Effector memory CD4-positive, alpha-beta T cell (primary cell): Measurements from ENCODE around the gene ASCC3.

ENCODE experiments used
- DNase-seq, 3 donors: peaks; one replicate each; pipeline ENCODE4 v3.0.0-alpha.2; 2020
- H3K27ac ChIP-seq: 2 replicates; pipeline ENCODE4 v1.7.0; 2013; ENCODE audit warnings: mild to moderate bottlenecking, low read length, moderate library complexity; ENCODE audit not compliant: insufficient read depth, poor library complexity, severe bottlenecking
- H3K27me3 ChIP-seq: replicated peaks from 2 replicates; pipeline ENCODE4 v1.7.0; 2013; ENCODE audit warnings: mild to moderate bottlenecking, low read length; ENCODE audit not compliant: insufficient read depth, control insufficient read depth, poor library complexity, severe bottlenecking
- H3K36me3 ChIP-seq: 2 replicates; pipeline ENCODE4 v1.7.0; 2013; ENCODE audit warnings: mild to moderate bottlenecking, low read length, moderate library complexity; ENCODE audit not compliant: control insufficient read depth, insufficient read depth
- H3K4me1 ChIP-seq: 2 replicates; pipeline ENCODE4 v1.7.0; 2013; ENCODE audit warnings: low read length, mild to moderate bottlenecking; ENCODE audit not compliant: control insufficient read depth, insufficient read depth, poor library complexity, severe bottlenecking
- H3K4me3 ChIP-seq: 2 replicates; pipeline ENCODE4 v1.7.0; 2013; ENCODE audit warnings: low read length, low read depth, mild to moderate bottlenecking; ENCODE audit not compliant: insufficient read depth, poor library complexity, severe bottlenecking
- H3K9me3 ChIP-seq: 2 replicates; pipeline ENCODE4 v1.7.0; 2013; ENCODE audit warnings: mild to moderate bottlenecking, low read length, moderate library complexity; ENCODE audit not compliant: control insufficient read depth

Gene ASCC3

GRCh38 chr6:100617633-100618350 lies 263.3 kb downstream of the ASCC3 start:
- Histone ChIP-seq H3K27me3 (no peaks in the 10 kb centered on the region), H3K36me3 (peaks cover 14% of the 10 kb centered on the region), H3K4me1 (no peaks in the 10 kb centered on the region), H3K27ac (no peak overlapping the region), H3K9me3 (no peaks in the 10 kb centered on the region), H3K4me3 (no peak overlapping the region)
- DNase-seq = no peak

GRCh38 chr6:100614933-100615332 lies 266.2 kb downstream of the ASCC3 start:
- Histone ChIP-seq H3K4me1 (no peaks in the 10 kb centered on the region), H3K4me3 (no peak overlapping the region), H3K9me3 (no peaks in the 10 kb centered on the region), H3K27ac (no peak overlapping the region), H3K27me3 (no peaks in the 10 kb centered on the region), H3K36me3 (peaks cover 12% of the 10 kb centered on the region)
- no peak for DNase-seq

GRCh38 chr6:100614386-100614785 lies 266.7 kb downstream of the ASCC3 start:
- Histone ChIP-seq H3K4me1 (no peaks in the 10 kb centered on the region), H3K36me3 (peaks cover 12% of the 10 kb centered on the region), H3K4me3 (no peak overlapping the region), H3K27me3 (no peaks in the 10 kb centered on the region), H3K9me3 (no peaks in the 10 kb centered on the region), H3K27ac (no peak overlapping the region)
- DNase-seq = no peak

- DNase-seq = no peak
- Histone ChIP-seq H3K27me3 (no peaks in the 10 kb centered on the region), H3K4me1 (no peaks in the 10 kb centered on the region)
These were observed 267.5 kb downstream of the ASCC3 start for GRCh38 chr6:100613656-100614055.

GRCh38 chr6:100612094-100612493 lies 269.0 kb downstream of the ASCC3 start:
- H3K36me3 ChIP-seq = peaks cover 3% of the 10 kb centered on the region
- no peak overlapping the region for H3K27ac ChIP-seq
- no peaks in the 10 kb centered on the region for H3K4me1 ChIP-seq
- no peaks in the 10 kb centered on the region for H3K27me3 ChIP-seq
- no peak overlapping the region for H3K4me3 ChIP-seq
- DNase-seq = no peak
- no peaks in the 10 kb centered on the region for H3K9me3 ChIP-seq

More at GRCh38 chr6:100613656-100614055, 267.5 kb downstream of the ASCC3 start:
- Histone ChIP-seq H3K36me3 (peaks cover 12% of the 10 kb centered on the region), H3K4me3 (no peak overlapping the region), H3K9me3 (no peaks in the 10 kb centered on the region), H3K27ac (no peak overlapping the region)

- no peaks in the 10 kb centered on the region for H3K4me1 ChIP-seq
- no peaks in the 10 kb centered on the region for H3K9me3 ChIP-seq
- no peak overlapping the region for H3K27ac ChIP-seq
- H3K4me3 ChIP-seq = no peak overlapping the region
- no peak for DNase-seq
- H3K27me3 ChIP-seq = no peaks in the 10 kb centered on the region
- H3K36me3 ChIP-seq = peaks cover 7% of the 10 kb centered on the region
These were observed 281.9 kb downstream of the ASCC3 start for GRCh38 chr6:100599088-100599770.

GRCh38 chr6:100595456-100595855 lies 285.7 kb downstream of the ASCC3 start:
- DNase-seq = no peak
- Histone ChIP-seq H3K4me1 (no peaks in the 10 kb centered on the region), H3K4me3 (no peak overlapping the region), H3K9me3 (no peaks in the 10 kb centered on the region), H3K27ac (no peak overlapping the region), H3K27me3 (no peaks in the 10 kb centered on the region), H3K36me3 (no peaks in the 10 kb centered on the region)

- Histone ChIP-seq H3K4me1 (no peaks in the 10 kb centered on the region), H3K9me3 (no peaks in the 10 kb centered on the region), H3K4me3 (no peak overlapping the region), H3K27me3 (no peaks in the 10 kb centered on the region), H3K36me3 (peaks cover 14% of the 10 kb centered on the region), H3K27ac (no peak overlapping the region)
- no peak for DNase-seq
These were observed 287.6 kb downstream of the ASCC3 start for GRCh38 chr6:100593522-100593921.

GRCh38 chr6:100592929-100593328 lies 288.2 kb downstream of the ASCC3 start:
- no peak for DNase-seq
- Histone ChIP-seq H3K4me1 (no peaks in the 10 kb centered on the region), H3K27ac (no peak overlapping the region), H3K9me3 (no peaks in the 10 kb centered on the region), H3K27me3 (no peaks in the 10 kb centered on the region), H3K4me3 (no peak overlapping the region), H3K36me3 (peaks cover 16% of the 10 kb centered on the region)

GRCh38 chr6:100577425-100577824 lies 303.7 kb downstream of the ASCC3 start:
- no peaks in the 10 kb centered on the region for H3K27me3 ChIP-seq
- no peaks in the 10 kb centered on the region for H3K4me1 ChIP-seq
- no peaks in the 10 kb centered on the region for H3K9me3 ChIP-seq
- H3K4me3 ChIP-seq = no peak overlapping the region
- H3K36me3 ChIP-seq = no peaks in the 10 kb centered on the region
- no peak for DNase-seq
- H3K27ac ChIP-seq = no peak overlapping the region
